GM18867 (cell line): ENCODE measurements around the gene MTCL3.

Experiments used
- ATAC-seq: cut with Tn5 transposase; IDR thresholded peaks from one replicate; pipeline ENCODE4 v1.9.1; 2021; ENCODE audit warnings: mild to moderate bottlenecking, moderate library complexity; ENCODE audit not compliant: unreplicated experiment

The MTCL3 gene

GRCh38 chr6:127515234-127515793 is 3.8 kb downstream of the MTCL3 start:
- peak; percentile 4 for ATAC-seq

- no peak for ATAC-seq
Measured at GRCh38 chr6:127514773-127515227, 4.3 kb downstream of the MTCL3 start.

GRCh38 chr6:127514179-127514772 is 4.9 kb downstream of the MTCL3 start:
- no peak for ATAC-seq

GRCh38 chr6:127513425-127513824 is 5.7 kb downstream of the MTCL3 start:
- ATAC-seq: no peak

- no peak for ATAC-seq
Measured at GRCh38 chr6:127510876-127511275, 8.3 kb downstream of the MTCL3 start.

GRCh38 chr6:127506894-127507293 is 12.2 kb downstream of the MTCL3 start:
- no peak for ATAC-seq

GRCh38 chr6:127503022-127503421 is 16.1 kb downstream of the MTCL3 start:
- ATAC-seq: no peak

GRCh38 chr6:127497410-127497809 is 21.7 kb downstream of the MTCL3 start:
- no peak for ATAC-seq

- ATAC-seq: no peak
Measured at GRCh38 chr6:127496471-127496870, 22.7 kb downstream of the MTCL3 start.

- ATAC-seq: no peak
Measured at GRCh38 chr6:127494240-127494767, 24.8 kb downstream of the MTCL3 start.

- no peak for ATAC-seq
Measured at GRCh38 chr6:127489248-127489647, 29.9 kb downstream of the MTCL3 start.

GRCh38 chr6:127486934-127487333 is 32.2 kb downstream of the MTCL3 start:
- ATAC-seq: no peak

GRCh38 chr6:127484212-127484863 is 34.8 kb downstream of the MTCL3 start:
- peak; percentile 100 for ATAC-seq

GRCh38 chr6:127483399-127484055 is 35.6 kb downstream of the MTCL3 start:
- peak; percentile 22 for ATAC-seq

- no peak for ATAC-seq
Measured at GRCh38 chr6:127482325-127482724, 36.8 kb downstream of the MTCL3 start.

- ATAC-seq: no peak
Measured at GRCh38 chr6:127481628-127482027, 37.5 kb downstream of the MTCL3 start.

GRCh38 chr6:127481111-127481510 is 38.0 kb downstream of the MTCL3 start:
- no peak for ATAC-seq

- ATAC-seq: no peak
Measured at GRCh38 chr6:127477658-127478057, 41.5 kb downstream of the MTCL3 start.

- no peak for ATAC-seq
Measured at GRCh38 chr6:127475823-127476176, 43.3 kb downstream of the MTCL3 start.

- no peak for ATAC-seq
Measured at GRCh38 chr6:127475135-127475822, 43.9 kb downstream of the MTCL3 start.
